Liver (tissue), 9 donors: ENCODE results near the gene MTRR. TPM values are rescaled to one million over a fixed set of nuclear protein-coding genes. Genes with fewer than 3 reads are reported as not detected.

Source experiments
- DNase-seq: peaks from one replicate; pipeline ENCODE4 v3.0.0-alpha.2; 2017; ENCODE audit warnings: low spot score
- H3K27ac ChIP-seq, 2 donors: one replicate each; pipeline ENCODE4 v1.7.0; 2013; ENCODE audit warnings: inconsistent platforms in 2 of 2, low read length in 2 of 2, control low read depth in 1 of 2, low read depth in 1 of 2, mild to moderate bottlenecking in 1 of 2
- H3K27me3 ChIP-seq, 4 donors: one replicate each; pipeline versions ENCODE4 v1.6.1 to v1.7.0; 2013; ENCODE audit warnings: low read length in 3 of 4, inconsistent platforms in 1 of 4, mild to moderate bottlenecking in 1 of 4, moderate library complexity in 1 of 4; ENCODE audit not compliant: control insufficient read depth in 4 of 4, insufficient read depth in 4 of 4
- H3K36me3 ChIP-seq, 4 donors: one replicate each; pipeline versions ENCODE4 v1.6.1 to v1.7.0; 2013; ENCODE audit warnings: low read length in 3 of 4, mild to moderate bottlenecking in 3 of 4, low read depth in 1 of 4, moderate library complexity in 1 of 4; ENCODE audit not compliant: control insufficient read depth in 4 of 4, insufficient read depth in 3 of 4
- H3K4me1 ChIP-seq, 4 donors: one replicate each; pipeline versions ENCODE4 v1.6.1 to v1.7.0; 2013; ENCODE audit warnings: low read length in 3 of 4, mild to moderate bottlenecking in 3 of 4, moderate library complexity in 1 of 4; ENCODE audit not compliant: control insufficient read depth in 4 of 4, insufficient read depth in 4 of 4
- H3K4me3 ChIP-seq, 3 donors: one replicate each; pipeline versions ENCODE4 v1.6.1 to v1.7.0; 2013; ENCODE audit warnings: low read length in 3 of 3, control low read depth in 1 of 3, low read depth in 1 of 3, mild to moderate bottlenecking in 1 of 3
- H3K9ac ChIP-seq, 2 donors: one replicate each; pipeline ENCODE4 v1.7.0; 2013; ENCODE audit warnings: low read length in 2 of 2, mild to moderate bottlenecking in 2 of 2, moderate library complexity in 2 of 2, control low read depth in 1 of 2, low read depth in 1 of 2
- H3K9me3 ChIP-seq, 4 donors: one replicate each; pipeline versions ENCODE4 v1.6.1 to v1.7.0; 2013; ENCODE audit warnings: low read length in 3 of 4; ENCODE audit not compliant: control insufficient read depth in 4 of 4
- ATF3 ChIP-seq: IDR thresholded peaks from 2 replicates; pipeline ENCODE4 v1.6.1; 2016; ENCODE audit warnings: antibody characterized with exemption
- EGR1 ChIP-seq, 2 donors: IDR thresholded peaks; 2 replicates each; pipeline ENCODE4 v1.6.1; 2016 to 2018; ENCODE audit warnings: antibody characterized with exemption in 2 of 2, low read depth in 2 of 2
- FOXA1 ChIP-seq: IDR thresholded peaks from 2 replicates; pipeline ENCODE4 v1.6.1; 2016; ENCODE audit warnings: antibody characterized with exemption
- FOXA2 ChIP-seq: IDR thresholded peaks from 2 replicates; pipeline ENCODE4 v1.6.1; 2016; ENCODE audit warnings: antibody characterized with exemption
- GABPA ChIP-seq, 2 donors: IDR thresholded peaks in 1 of 2; conservative IDR thresholded peaks in 1 of 2; 2 replicates each; pipeline ENCODE4 v1.6.1; 2016; ENCODE audit warnings: antibody characterized with exemption in 2 of 2, mild to moderate bottlenecking in 1 of 2, moderate library complexity in 1 of 2
- HNF4A ChIP-seq, 2 donors: conservative IDR thresholded peaks; 2 replicates each; pipeline ENCODE4 v1.6.1; 2016; ENCODE audit warnings: antibody characterized with exemption in 2 of 2, mild to moderate bottlenecking in 2 of 2
- HNF4G ChIP-seq: IDR thresholded peaks from 2 replicates; pipeline ENCODE4 v1.6.1; 2016; ENCODE audit warnings: antibody characterized with exemption
- JUND ChIP-seq, 2 donors: IDR thresholded peaks; 2 replicates each; pipeline ENCODE4 v1.6.1; 2016; ENCODE audit warnings: antibody characterized with exemption in 2 of 2
- MAX ChIP-seq: IDR thresholded peaks from 2 replicates; pipeline ENCODE4 v1.6.1; 2016; ENCODE audit warnings: antibody characterized with exemption
- NR2F2 ChIP-seq: IDR thresholded peaks from 2 replicates; pipeline ENCODE4 v1.6.1; 2016; ENCODE audit warnings: antibody characterized with exemption
- RAD21 ChIP-seq, 2 donors: IDR thresholded peaks; 2 replicates each; pipeline ENCODE4 v1.6.1; 2016; ENCODE audit warnings: antibody characterized with exemption in 2 of 2, mild to moderate bottlenecking in 2 of 2
- SP1 ChIP-seq: IDR thresholded peaks from 2 replicates; pipeline ENCODE4 v1.6.1; 2018; ENCODE audit warnings: antibody characterized with exemption, mild to moderate bottlenecking
- ZBTB33 ChIP-seq: IDR thresholded peaks from 2 replicates; pipeline ENCODE4 v1.6.1; 2016; ENCODE audit warnings: antibody characterized with exemption
- WGBS: extraction: QIAGEN DNeasy Blood & Tissue Kit; methylation state at CpG from one replicate; pipeline ENCODE4 v1.1.7; 2013; 5-methylcytosine and 5-hydroxymethylcytosine counted together
- polyA plus RNA-seq, 2 donors: library from polyadenylated mRNA; stranded (reverse) in 1 of 2; unstranded in 1 of 2; fragments of 200-250 nt in 1 of 2; fragments of >200 nt in 1 of 2; fragmentation: Nextera tagmentation in 1 of 2; extraction: Ambion mirVana in 1 of 2; gene quantifications; one replicate each; pipeline versions ENCODE4 v1.2.1 to v1.2.3, GENCODE V29; 2013 to 2015
- total RNA-seq, 2 donors: library from RNA; depleted of rRNA; stranded (reverse); fragments of >200 nt; gene quantifications; one replicate each; pipeline ENCODE4 v1.2.3, GENCODE V29; 2014
- TF ChIP-seq, protein P1 (sequence below): fragments of 150-350 bp; IDR thresholded peaks from 2 replicates; pipeline ENCODE4 v1.5.1; 2017; ENCODE audit warnings: improper control_type of control experiment, low read depth, low read length; ENCODE audit not compliant: missing input control
- TF ChIP-seq, protein P2 (sequence below): IDR thresholded peaks from 2 replicates; pipeline ENCODE4 v1.6.1; 2016; ENCODE audit warnings: antibody characterized with exemption, mild to moderate bottlenecking
- donor health status: healthy.
- donor health status: healthy.
- donor health status: healthy.
- donor health status: healthy.
- donor health status: healthy.

The MTRR gene
- total and polyA plus RNA-seq, 4 donors = 16.2 to 49.7 (median 18.0) TPM

GRCh38 chr5:7941692-7942091 is 72.7 kb downstream of the MTRR start (continued):
- TF ChIP-seq, protein P1, sequence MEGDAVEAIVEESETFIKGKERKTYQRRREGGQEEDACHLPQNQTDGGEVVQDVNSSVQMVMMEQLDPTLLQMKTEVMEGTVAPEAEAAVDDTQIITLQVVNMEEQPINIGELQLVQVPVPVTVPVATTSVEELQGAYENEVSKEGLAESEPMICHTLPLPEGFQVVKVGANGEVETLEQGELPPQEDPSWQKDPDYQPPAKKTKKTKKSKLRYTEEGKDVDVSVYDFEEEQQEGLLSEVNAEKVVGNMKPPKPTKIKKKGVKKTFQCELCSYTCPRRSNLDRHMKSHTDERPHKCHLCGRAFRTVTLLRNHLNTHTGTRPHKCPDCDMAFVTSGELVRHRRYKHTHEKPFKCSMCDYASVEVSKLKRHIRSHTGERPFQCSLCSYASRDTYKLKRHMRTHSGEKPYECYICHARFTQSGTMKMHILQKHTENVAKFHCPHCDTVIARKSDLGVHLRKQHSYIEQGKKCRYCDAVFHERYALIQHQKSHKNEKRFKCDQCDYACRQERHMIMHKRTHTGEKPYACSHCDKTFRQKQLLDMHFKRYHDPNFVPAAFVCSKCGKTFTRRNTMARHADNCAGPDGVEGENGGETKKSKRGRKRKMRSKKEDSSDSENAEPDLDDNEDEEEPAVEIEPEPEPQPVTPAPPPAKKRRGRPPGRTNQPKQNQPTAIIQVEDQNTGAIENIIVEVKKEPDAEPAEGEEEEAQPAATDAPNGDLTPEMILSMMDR = no peak
- TF ChIP-seq HNF4A (conservative IDR thresholded peaks at IDR 0.05) = no peak
- TF ChIP-seq HNF4G = no peak
- TF ChIP-seq GABPA (IDR thresholded peaks at IDR 0.05 in 1 of 2, conservative IDR thresholded peaks at IDR 0.05 in 1 of 2) = no peak
- no peak for TF ChIP-seq ZBTB33
- TF ChIP-seq FOXA2 = no peak
- TF ChIP-seq JUND (IDR thresholded peaks at IDR 0.05) = no peak
- no peak for TF ChIP-seq RAD21 (IDR thresholded peaks at IDR 0.05)
- TF ChIP-seq ATF3 = no peak

DNA sequence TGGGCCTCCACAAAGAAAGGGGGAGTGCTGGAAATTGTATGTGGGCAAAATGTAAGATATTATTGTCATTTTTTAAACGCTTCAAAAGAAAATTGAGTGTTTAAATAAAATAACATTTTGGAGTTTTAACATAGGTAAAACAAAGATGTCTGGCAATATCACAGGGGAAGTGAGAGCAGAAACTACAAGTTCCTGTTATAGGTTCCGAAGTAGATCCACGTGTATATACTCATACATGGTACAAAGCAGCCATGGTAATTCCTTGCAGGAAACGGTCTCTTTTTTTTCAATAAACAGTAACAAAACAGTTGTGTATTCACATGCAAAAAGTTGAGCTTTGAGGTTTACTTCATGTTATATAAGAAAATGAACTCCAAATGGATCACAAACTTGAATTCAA is 78.4 kb downstream of the MTRR start:
- H3K4me3 ChIP-seq = no peak overlapping the region
- no peaks in the 10 kb centered on the region for H3K36me3 ChIP-seq
- H3K27ac ChIP-seq = no peak overlapping the region
- DNase-seq = no peak
- H3K9me3 ChIP-seq = no peaks in the 10 kb centered on the region
- TF ChIP-seq SP1 (no peak), HNF4G (no peak), FOXA1 (no peak), JUND (IDR thresholded peaks at IDR 0.05) (no peak), GABPA (IDR thresholded peaks at IDR 0.05 in 1 of 2, conservative IDR thresholded peaks at IDR 0.05 in 1 of 2) (no peak), MAX (no peak), FOXA2 (no peak), HNF4A (conservative IDR thresholded peaks at IDR 0.05) (no peak), NR2F2 (no peak), ATF3 (no peak), EGR1 (IDR thresholded peaks at IDR 0.05; ENCODE audit: low read depth in 2 of 2) (no peak)
- TF ChIP-seq, protein P2, sequence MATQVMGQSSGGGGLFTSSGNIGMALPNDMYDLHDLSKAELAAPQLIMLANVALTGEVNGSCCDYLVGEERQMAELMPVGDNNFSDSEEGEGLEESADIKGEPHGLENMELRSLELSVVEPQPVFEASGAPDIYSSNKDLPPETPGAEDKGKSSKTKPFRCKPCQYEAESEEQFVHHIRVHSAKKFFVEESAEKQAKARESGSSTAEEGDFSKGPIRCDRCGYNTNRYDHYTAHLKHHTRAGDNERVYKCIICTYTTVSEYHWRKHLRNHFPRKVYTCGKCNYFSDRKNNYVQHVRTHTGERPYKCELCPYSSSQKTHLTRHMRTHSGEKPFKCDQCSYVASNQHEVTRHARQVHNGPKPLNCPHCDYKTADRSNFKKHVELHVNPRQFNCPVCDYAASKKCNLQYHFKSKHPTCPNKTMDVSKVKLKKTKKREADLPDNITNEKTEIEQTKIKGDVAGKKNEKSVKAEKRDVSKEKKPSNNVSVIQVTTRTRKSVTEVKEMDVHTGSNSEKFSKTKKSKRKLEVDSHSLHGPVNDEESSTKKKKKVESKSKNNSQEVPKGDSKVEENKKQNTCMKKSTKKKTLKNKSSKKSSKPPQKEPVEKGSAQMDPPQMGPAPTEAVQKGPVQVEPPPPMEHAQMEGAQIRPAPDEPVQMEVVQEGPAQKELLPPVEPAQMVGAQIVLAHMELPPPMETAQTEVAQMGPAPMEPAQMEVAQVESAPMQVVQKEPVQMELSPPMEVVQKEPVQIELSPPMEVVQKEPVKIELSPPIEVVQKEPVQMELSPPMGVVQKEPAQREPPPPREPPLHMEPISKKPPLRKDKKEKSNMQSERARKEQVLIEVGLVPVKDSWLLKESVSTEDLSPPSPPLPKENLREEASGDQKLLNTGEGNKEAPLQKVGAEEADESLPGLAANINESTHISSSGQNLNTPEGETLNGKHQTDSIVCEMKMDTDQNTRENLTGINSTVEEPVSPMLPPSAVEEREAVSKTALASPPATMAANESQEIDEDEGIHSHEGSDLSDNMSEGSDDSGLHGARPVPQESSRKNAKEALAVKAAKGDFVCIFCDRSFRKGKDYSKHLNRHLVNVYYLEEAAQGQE = no peak
- WGBS = 77% methylated on average over 4 of the region's 4 CpGs
- no peaks in the 10 kb centered on the region for H3K27me3 ChIP-seq
- H3K4me1 ChIP-seq = no peaks in the 10 kb centered on the region
- H3K9ac ChIP-seq = no peak overlapping the region

Other genes with a start within 250 kb of the MTRR start
- under 1 TPM; 0.42 to 0.65 TPM for gene CFAP90, start 18.0 kb upstream of the MTRR start, total RNA-seq
- 1 to 10 TPM in 1 of 2 donors, under 1 TPM in 1; 0.53 to 1.0 TPM for gene CFAP90, start 18.0 kb upstream of the MTRR start, polyA plus RNA-seq
- 10 to 100 TPM in 1 of 2 donors, 1 to 10 TPM in 1; 9.5 to 11.3 TPM for gene FASTKD3, start 117 bp upstream of the MTRR start, total RNA-seq
- gene FASTKD3, start 117 bp upstream of the MTRR start, polyA plus RNA-seq = 1 to 10 TPM; 6.3 to 9.5 TPM